H1 (cell line): Measurements from ENCODE around the gene DIPK2A. TPM values are rescaled to one million over a fixed set of nuclear protein-coding genes. Genes with fewer than 3 reads are reported as not detected.

ENCODE experiments used
- CTCF ChIA-PET: fragments of 300-600 bp; sonication (Branson Sonifier 250); formaldehyde crosslinking; loops from one replicate; lab custom pipeline; 2021; ENCODE audit not compliant: partially characterized antibody; lab: Charles Lee
- POLR2A ChIA-PET: fragments of 300-600 bp; sonication (Branson Sonifier 250); formaldehyde crosslinking; loops from one replicate; lab custom pipeline; 2021; ENCODE audit warnings: inconsistent platforms; ENCODE audit not compliant: partially characterized antibody; lab: Charles Lee
- DNase-seq, 2 experiments: peaks; one replicate each; pipeline versions ENCODE4 v3.0.0 to v3.0.0-alpha.2; 2010 to 2022; ENCODE audit warnings: low spot score in 2 of 2, low read depth in 1 of 2, mixed read lengths in 1 of 2
- FAIRE-seq: peaks from 2 replicates; lab custom pipeline; 2011; peaks lifted over from hg19 to GRCh38; lab: Jason Lieb, UNC
- H2AFZ ChIP-seq: 2 replicates; pipeline ENCODE4 v1.8.1; 2012; ENCODE audit warnings: low read length, inconsistent platforms
- H2AK5ac ChIP-seq: 2 replicates; pipeline ENCODE4 v1.6.1; 2013; ENCODE audit warnings: low read depth, low read length
- H2BK120ac ChIP-seq: replicated peaks from 2 replicates; pipeline ENCODE3; 2013; ENCODE audit warnings: low read depth, low read length, inconsistent platforms
- H2BK12ac ChIP-seq: 2 replicates; pipeline ENCODE4 v1.6.1; 2013; ENCODE audit warnings: low read depth, low read length
- H2BK15ac ChIP-seq: 2 replicates; pipeline ENCODE4 v1.6.1; 2013; ENCODE audit warnings: low read length
- H2BK20ac ChIP-seq: 2 replicates; pipeline ENCODE4 v1.6.1; 2013; ENCODE audit warnings: low read length
- H2BK5ac ChIP-seq: 2 replicates; pipeline ENCODE4 v1.6.1; 2013; ENCODE audit warnings: low read depth, low read length
- H3K14ac ChIP-seq: 2 replicates; pipeline ENCODE4 v1.6.1; 2013; ENCODE audit warnings: inconsistent platforms; ENCODE audit not compliant: insufficient read length
- H3K18ac ChIP-seq: 2 replicates; pipeline ENCODE4 v1.6.1; 2013; ENCODE audit warnings: low read length; ENCODE audit errors: extremely low read depth
- H3K23ac ChIP-seq: 2 replicates; pipeline ENCODE4 v1.6.1; 2013; ENCODE audit warnings: inconsistent platforms; ENCODE audit not compliant: insufficient read length
- H3K23me2 ChIP-seq: 2 replicates; pipeline ENCODE4 v1.6.1; 2013; ENCODE audit warnings: low read depth, low read length
- H3K27ac ChIP-seq: 2 replicates; pipeline ENCODE4 v1.6.1; 2011; ENCODE audit warnings: low read depth, low read length, inconsistent platforms
- H3K27me3 ChIP-seq, 4 experiments: replicated peaks in 1 of 4; 1 replicate in 1 of 4; 2 replicates in 3 of 4; pipeline versions ENCODE4 v1.6.1 to v1.8.1; 2011 to 2013; ENCODE audit warnings: low read length in 3 of 4, mild to moderate bottlenecking in 3 of 4, inconsistent platforms in 2 of 4, mixed read lengths in 2 of 4, moderate library complexity in 1 of 4; ENCODE audit not compliant: control insufficient read depth in 3 of 4, insufficient read depth in 3 of 4; ENCODE audit errors: extremely low read depth in 1 of 4
- H3K36me3 ChIP-seq, 4 experiments: 2 replicates each; pipeline versions ENCODE4 v1.6.1 to v1.8.1; 2011 to 2013; ENCODE audit warnings: mild to moderate bottlenecking in 4 of 4, low read length in 3 of 4, moderate library complexity in 2 of 4, control low read depth in 1 of 4, inconsistent platforms in 1 of 4; ENCODE audit not compliant: insufficient read depth in 4 of 4, control insufficient read depth in 2 of 4
- H3K4ac ChIP-seq: replicated peaks from 2 replicates; pipeline ENCODE3; 2013; ENCODE audit warnings: low read length, low read depth, mixed read lengths, inconsistent platforms; ENCODE audit not compliant: insufficient read length
- H3K4me1 ChIP-seq, 4 experiments: replicated peaks in 1 of 4; 1 replicate in 1 of 4; 2 replicates in 3 of 4; pipeline versions ENCODE4 v1.6.1 to v1.8.1; 2011 to 2013; ENCODE audit warnings: low read length in 3 of 4, inconsistent platforms in 2 of 4, mixed read lengths in 1 of 4; ENCODE audit not compliant: insufficient read depth in 4 of 4, control insufficient read depth in 3 of 4
- H3K4me2 ChIP-seq, 2 experiments: 2 replicates each; pipeline versions ENCODE4 v1.6.1 to v1.8.1; 2011 to 2013; ENCODE audit warnings: low read depth in 2 of 2, low read length in 2 of 2, control low read depth in 1 of 2, inconsistent platforms in 1 of 2, mild to moderate bottlenecking in 1 of 2; ENCODE audit not compliant: insufficient read depth in 1 of 2
- H3K4me3 ChIP-seq, 4 experiments: fragments of 200-600, 300-600 bp in 1 of 4; sonication (generic), shearing (Covaris generic), sonication (Bioruptor Twin) in 1 of 4; 2 replicates each; pipeline versions ENCODE4 v1.5.1 to v1.8.1; 2011 to 2016; ENCODE audit warnings: low read length in 4 of 4, low read depth in 3 of 4, control low read depth in 2 of 4, inconsistent platforms in 2 of 4, mild to moderate bottlenecking in 2 of 4, mixed read lengths in 1 of 4, moderate library complexity in 1 of 4; ENCODE audit not compliant: insufficient read depth in 2 of 4; ENCODE audit errors: extremely low read depth in 1 of 4
- H3K56ac ChIP-seq: replicated peaks from 2 replicates; pipeline ENCODE3; 2013; ENCODE audit warnings: low read depth, mild to moderate bottlenecking, mixed read lengths, low read length, inconsistent platforms; ENCODE audit not compliant: insufficient read length
- H3K79me1 ChIP-seq: 2 replicates; pipeline ENCODE4 v1.6.1; 2013; ENCODE audit warnings: low read depth, low read length, control low read depth
- H3K79me2 ChIP-seq, 2 experiments: 2 replicates each; pipeline versions ENCODE4 v1.6.1 to v1.8.1; 2012 to 2013; ENCODE audit warnings: low read length in 2 of 2, mild to moderate bottlenecking in 2 of 2, inconsistent platforms in 1 of 2; ENCODE audit not compliant: insufficient read depth in 2 of 2, control insufficient read depth in 1 of 2
- H3K9ac ChIP-seq, 4 experiments: replicated peaks in 1 of 4; 1 replicate in 1 of 4; 2 replicates in 3 of 4; pipeline versions ENCODE4 v1.6.1 to v1.8.1; 2011 to 2013; ENCODE audit warnings: low read depth in 3 of 4, low read length in 3 of 4, control low read depth in 2 of 4, mild to moderate bottlenecking in 2 of 4, moderate library complexity in 2 of 4, inconsistent platforms in 1 of 4; ENCODE audit errors: extremely low read depth in 1 of 4
- H3K9me3 ChIP-seq, 2 experiments: 2 replicates each; pipeline versions ENCODE4 v1.6.1 to v1.8.1; 2012 to 2013; ENCODE audit warnings: mild to moderate bottlenecking in 2 of 2, moderate library complexity in 2 of 2, control low read depth in 1 of 2, inconsistent platforms in 1 of 2, low read depth in 1 of 2, low read length in 1 of 2, mixed read lengths in 1 of 2; ENCODE audit not compliant: insufficient read depth in 2 of 2
- H4K20me1 ChIP-seq, 2 experiments: replicated peaks in 1 of 2; 2 replicates each; pipeline versions ENCODE3 to v1.8.1; 2011 to 2013; ENCODE audit warnings: inconsistent platforms in 2 of 2, low read length in 2 of 2, mild to moderate bottlenecking in 1 of 2; ENCODE audit not compliant: insufficient read depth in 2 of 2, control insufficient read depth in 1 of 2
- H4K5ac ChIP-seq: 2 replicates; pipeline ENCODE4 v1.6.1; 2013; ENCODE audit warnings: low read length, low read depth, mixed read lengths, inconsistent platforms; ENCODE audit not compliant: insufficient read length
- H4K8ac ChIP-seq: 2 replicates; pipeline ENCODE4 v1.8.0; 2013; ENCODE audit warnings: mild to moderate bottlenecking, moderate library complexity, low read length, inconsistent platforms; ENCODE audit not compliant: insufficient read depth; ENCODE audit errors: extremely low read depth
- H4K91ac ChIP-seq: replicated peaks from 2 replicates; pipeline ENCODE3; 2013; ENCODE audit warnings: low read length, mixed read lengths, inconsistent platforms; ENCODE audit not compliant: insufficient read length
- EZH2 ChIP-seq: fragments of 200-600 bp; sonication (generic); IDR thresholded peaks from 2 replicates; pipeline ENCODE4 v1.7.1; 2012; ENCODE audit warnings: low read depth, mild to moderate bottlenecking, moderate library complexity, low read length, inconsistent platforms; ENCODE audit not compliant: severe bottlenecking
- GTF2F1 ChIP-seq: IDR thresholded peaks from 2 replicates; pipeline ENCODE4 v1.6.1; 2012; ENCODE audit warnings: low read depth, low read length, improper control_type of control experiment, borderline replicate concordance
- MAFK ChIP-seq: IDR thresholded peaks from 2 replicates; pipeline ENCODE4 v1.6.1; 2012; ENCODE audit warnings: low read depth, mild to moderate bottlenecking, improper control_type of control experiment, low read length
- RAD21 ChIP-seq, 2 experiments: IDR thresholded peaks in 1 of 2; conservative IDR thresholded peaks in 1 of 2; 2 replicates each; pipeline ENCODE4 v1.6.1; 2011; ENCODE audit warnings: low read depth in 2 of 2, low read length in 2 of 2, improper control_type of control experiment in 1 of 2, inconsistent platforms in 1 of 2, mild to moderate bottlenecking in 1 of 2, moderate library complexity in 1 of 2
- SIX5 ChIP-seq: IDR thresholded peaks from 2 replicates; pipeline ENCODE4 v1.6.1; 2011; ENCODE audit warnings: mild to moderate bottlenecking, low read depth, low read length
- TAF1 ChIP-seq: IDR thresholded peaks from 2 replicates; pipeline ENCODE4 v1.6.1; 2011; ENCODE audit warnings: mild to moderate bottlenecking, low read depth, low read length
- TAF7 ChIP-seq: optimal IDR thresholded peaks from 2 replicates; pipeline ENCODE3; 2011; ENCODE audit warnings: low read depth, mild to moderate bottlenecking, inconsistent platforms, low read length, moderate library complexity, borderline replicate concordance
- TBP ChIP-seq: IDR thresholded peaks from 2 replicates; pipeline ENCODE4 v1.6.1; 2011; ENCODE audit warnings: low read depth, low read length, improper control_type of control experiment
- WGBS, 2 experiments: shearing (Covaris generic) in 1 of 2; methylation state at CpG; one replicate each; pipeline versions ENCODE4 v1.1.6 to v1.1.7; 2013 to 2015; ENCODE audit warnings: low lambda C conversion rate in 2 of 2, mixed read lengths in 2 of 2, inconsistent platforms in 1 of 2, low coverage in 1 of 2, missing lambda C conversion rate in 1 of 2; ENCODE audit not compliant: insufficient replicate concordance in 2 of 2, insufficient coverage in 1 of 2, insufficient read length in 1 of 2; ENCODE audit errors: extremely low coverage in 1 of 2, missing lambda C conversion rate in 1 of 2; 5-methylcytosine and 5-hydroxymethylcytosine counted together
- polyA plus RNA-seq, 7 experiments: library from polyadenylated mRNA; depleted of rRNA in 3 of 7; stranded (reverse) in 5 of 7; unstranded in 2 of 7; fragments of >200 nt in 5 of 7; fragments of 200-250 nt in 2 of 7; gene quantifications; 1 replicate in 5 of 7; 2 replicates in 1 of 7; 4 replicates in 1 of 7; pipeline versions ENCODE4 v1.2.1 to v1.2.3, GENCODE V29; 2011 to 2013; ENCODE audit warnings: missing spikeins in 2 of 7, mixed read lengths in 2 of 7
- total RNA-seq: library from RNA; stranded (reverse); fragmentation: NEBNext Ultra II Directional; extraction: Animal tissue kit (Norgen Biotek cat#: 25700); gene quantifications from 2 replicates; pipeline ENCODE4 v1.2.1, GENCODE V29; 2021
- TF ChIP-seq, protein P1 (sequence below), 3 experiments: IDR thresholded peaks; 1 replicate in 2 of 3; 2 replicates in 1 of 3; pipeline versions ENCODE4 v1.5.1 to v1.6.1; 2011; ENCODE audit warnings: low read length in 3 of 3, mild to moderate bottlenecking in 3 of 3, inconsistent platforms in 2 of 3, low read depth in 1 of 3, moderate library complexity in 1 of 3; ENCODE audit not compliant: insufficient read depth in 1 of 3; ENCODE audit errors: control extremely low read depth in 1 of 3

Gene DIPK2A
- total and polyA plus RNA-seq, 2 of the 8 experiments (the other 6 are each of a cell fraction or from before 2014, with no cell fraction given) = 18.4 to 28.7 TPM

DNA sequence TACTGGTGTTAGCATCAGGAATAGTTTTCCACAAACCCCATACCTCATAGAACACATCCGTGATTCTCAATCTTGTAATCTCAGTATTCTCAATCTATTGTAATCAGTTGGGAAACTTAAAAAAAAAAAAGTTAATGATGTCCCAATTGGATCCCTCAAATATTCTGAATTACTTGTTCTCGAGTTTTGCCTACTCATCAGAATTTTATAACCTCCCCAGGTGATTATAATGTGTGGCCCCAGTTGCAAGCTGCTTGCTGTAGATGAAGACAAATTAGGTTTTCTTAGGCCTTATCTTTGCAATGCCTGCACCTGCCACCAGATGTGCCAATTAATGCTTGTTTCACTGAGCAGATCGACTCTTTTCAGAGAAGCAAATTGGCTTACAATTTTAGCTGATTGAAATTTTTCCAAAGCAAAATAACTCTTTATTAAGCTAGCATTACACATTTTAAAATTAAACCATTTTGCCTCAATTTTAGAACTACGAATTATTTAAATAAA lies 19.0 kb upstream of the DIPK2A start:
- Histone ChIP-seq H3K27me3 (no peaks in the 10 kb centered on the region), H3K36me3 (no peaks in the 10 kb centered on the region), H3K9me3 (no peaks in the 10 kb centered on the region), H2BK12ac (no peak overlapping the region), H2BK15ac (no peak overlapping the region), H2AFZ (no peak overlapping the region), H4K5ac (no peak overlapping the region), H4K8ac (no peak overlapping the region), H4K20me1 (no peaks in the 10 kb centered on the region), H3K4me1 (no peaks in the 10 kb centered on the region), H3K27ac (no peak overlapping the region), H3K23me2 (no peaks in the 10 kb centered on the region), H2AK5ac (no peak overlapping the region), H3K79me1 (no peaks in the 10 kb centered on the region), H3K9ac (no peak overlapping the region), H3K14ac (no peak overlapping the region), H3K4me2 (no peak overlapping the region), H2BK20ac (no peak overlapping the region), H3K56ac (no peak overlapping the region), H3K79me2 (no peaks in the 10 kb centered on the region), H4K91ac (no peak overlapping the region), H3K18ac (no peak overlapping the region), H3K4me3 (no peak overlapping the region), H2BK5ac (no peak overlapping the region), H3K4ac (no peak overlapping the region), H3K23ac (no peak overlapping the region), H2BK120ac (no peak overlapping the region)
- TF ChIP-seq TBP = no peak
- TF ChIP-seq, protein P1, sequence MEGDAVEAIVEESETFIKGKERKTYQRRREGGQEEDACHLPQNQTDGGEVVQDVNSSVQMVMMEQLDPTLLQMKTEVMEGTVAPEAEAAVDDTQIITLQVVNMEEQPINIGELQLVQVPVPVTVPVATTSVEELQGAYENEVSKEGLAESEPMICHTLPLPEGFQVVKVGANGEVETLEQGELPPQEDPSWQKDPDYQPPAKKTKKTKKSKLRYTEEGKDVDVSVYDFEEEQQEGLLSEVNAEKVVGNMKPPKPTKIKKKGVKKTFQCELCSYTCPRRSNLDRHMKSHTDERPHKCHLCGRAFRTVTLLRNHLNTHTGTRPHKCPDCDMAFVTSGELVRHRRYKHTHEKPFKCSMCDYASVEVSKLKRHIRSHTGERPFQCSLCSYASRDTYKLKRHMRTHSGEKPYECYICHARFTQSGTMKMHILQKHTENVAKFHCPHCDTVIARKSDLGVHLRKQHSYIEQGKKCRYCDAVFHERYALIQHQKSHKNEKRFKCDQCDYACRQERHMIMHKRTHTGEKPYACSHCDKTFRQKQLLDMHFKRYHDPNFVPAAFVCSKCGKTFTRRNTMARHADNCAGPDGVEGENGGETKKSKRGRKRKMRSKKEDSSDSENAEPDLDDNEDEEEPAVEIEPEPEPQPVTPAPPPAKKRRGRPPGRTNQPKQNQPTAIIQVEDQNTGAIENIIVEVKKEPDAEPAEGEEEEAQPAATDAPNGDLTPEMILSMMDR (IDR thresholded peaks at IDR 0.05; ENCODE audit: control extremely low read depth in 1 of 3, insufficient read depth in 1 of 3, low read depth in 1 of 3, low read length in 3 of 3) = peak in 2 of 3 experiments; percentile 7 to 25; a peak in 1 of 4 replicates
- TF ChIP-seq TAF1 = no peak
- no peak for TF ChIP-seq TAF7
- TF ChIP-seq SIX5 = no peak
- no peak for TF ChIP-seq GTF2F1
- TF ChIP-seq RAD21 (IDR thresholded peaks at IDR 0.05 in 1 of 2, conservative IDR thresholded peaks at IDR 0.05 in 1 of 2; ENCODE audit: low read depth in 2 of 2, low read length in 2 of 2) = peak in 1 of 2 experiments; percentile 20; a peak in 1 of 4 replicates
- no peak for TF ChIP-seq EZH2
- TF ChIP-seq MAFK = peak; percentile 53; the same call in 1 of the 2 replicates
- ChIA-PET POLR2A (interaction anchor here (2.7 kb wide), 1 partner anchor 19 kb away, joined by 7 read pairs; the partner anchor contains the start of gene DIPK2A), CTCF (interaction anchor here (0.6 to 1.6 kb wide), 15 partner anchors 11 to 360 kb away, joined by 3 to 8 read pairs (median 3); partner anchors contain the start of gene DIPK2A)
- FAIRE-seq (no peak), DNase-seq (no peak)
- 87% methylated on average over 4 of the region's 4 CpGs; no CpG with 5 or more reads in 1 of the 2 experiments for WGBS, 2 experiments
